ENCODE measurements around the gene AZGP1.
"Not testable (repeated sequence)": the region's sequence is repeated elsewhere in the genome, so short reads cannot be mapped to it uniquely, and the experiment has no call there.

AZGP1 gene

GRCh38 chr7:99969298-99969697 is 6.5 kb downstream of the AZGP1 start:
- H3K4me3 ChIP-seq (replicated peaks; ENCODE audit: low read depth, low read length): no peak overlapping the region
- no peak for DNase-seq (ENCODE audit: extremely low read depth, low read depth)
- TF ChIP-seq, protein P1, sequence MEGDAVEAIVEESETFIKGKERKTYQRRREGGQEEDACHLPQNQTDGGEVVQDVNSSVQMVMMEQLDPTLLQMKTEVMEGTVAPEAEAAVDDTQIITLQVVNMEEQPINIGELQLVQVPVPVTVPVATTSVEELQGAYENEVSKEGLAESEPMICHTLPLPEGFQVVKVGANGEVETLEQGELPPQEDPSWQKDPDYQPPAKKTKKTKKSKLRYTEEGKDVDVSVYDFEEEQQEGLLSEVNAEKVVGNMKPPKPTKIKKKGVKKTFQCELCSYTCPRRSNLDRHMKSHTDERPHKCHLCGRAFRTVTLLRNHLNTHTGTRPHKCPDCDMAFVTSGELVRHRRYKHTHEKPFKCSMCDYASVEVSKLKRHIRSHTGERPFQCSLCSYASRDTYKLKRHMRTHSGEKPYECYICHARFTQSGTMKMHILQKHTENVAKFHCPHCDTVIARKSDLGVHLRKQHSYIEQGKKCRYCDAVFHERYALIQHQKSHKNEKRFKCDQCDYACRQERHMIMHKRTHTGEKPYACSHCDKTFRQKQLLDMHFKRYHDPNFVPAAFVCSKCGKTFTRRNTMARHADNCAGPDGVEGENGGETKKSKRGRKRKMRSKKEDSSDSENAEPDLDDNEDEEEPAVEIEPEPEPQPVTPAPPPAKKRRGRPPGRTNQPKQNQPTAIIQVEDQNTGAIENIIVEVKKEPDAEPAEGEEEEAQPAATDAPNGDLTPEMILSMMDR (IDR thresholded peaks at IDR 0.05; ENCODE audit: low read depth, low read length, missing control alignments): no peak

- no peak overlapping the region for H3K4me3 ChIP-seq (replicated peaks; ENCODE audit: low read depth, low read length)
- TF ChIP-seq, protein P1 (IDR thresholded peaks at IDR 0.05; ENCODE audit: low read depth, low read length, missing control alignments): no peak
- no peak for DNase-seq (ENCODE audit: extremely low read depth, low read depth)
These were observed 17.1 kb downstream of the AZGP1 start for GRCh38 chr7:99958564-99959227.

DNA sequence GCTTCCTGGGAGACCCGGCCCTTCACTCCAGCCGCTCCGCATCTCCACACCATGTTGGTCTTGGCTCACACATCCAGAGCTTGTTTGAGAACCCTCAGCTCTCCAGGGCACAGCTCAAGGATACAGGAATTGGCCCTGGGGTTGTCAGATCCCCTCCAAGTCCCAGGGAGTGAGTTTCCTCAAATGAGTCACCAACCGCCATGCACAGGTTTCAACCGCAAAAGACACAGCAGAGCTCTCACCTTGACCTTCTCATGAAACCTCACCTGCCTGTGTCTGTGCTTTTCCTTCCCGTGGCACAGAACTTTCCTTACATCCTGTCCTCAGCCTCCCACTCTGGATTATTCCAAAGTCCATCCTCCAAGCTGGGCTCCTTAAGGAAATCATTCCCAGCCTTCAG is 20.6 kb downstream of the AZGP1 start:
- TF ChIP-seq, protein P1 (IDR thresholded peaks at IDR 0.05; ENCODE audit: low read depth, low read length, missing control alignments): no peak
- no peak for DNase-seq (ENCODE audit: extremely low read depth, low read depth)
- no peak overlapping the region for H3K4me3 ChIP-seq (replicated peaks; ENCODE audit: low read depth, low read length)

DNA sequence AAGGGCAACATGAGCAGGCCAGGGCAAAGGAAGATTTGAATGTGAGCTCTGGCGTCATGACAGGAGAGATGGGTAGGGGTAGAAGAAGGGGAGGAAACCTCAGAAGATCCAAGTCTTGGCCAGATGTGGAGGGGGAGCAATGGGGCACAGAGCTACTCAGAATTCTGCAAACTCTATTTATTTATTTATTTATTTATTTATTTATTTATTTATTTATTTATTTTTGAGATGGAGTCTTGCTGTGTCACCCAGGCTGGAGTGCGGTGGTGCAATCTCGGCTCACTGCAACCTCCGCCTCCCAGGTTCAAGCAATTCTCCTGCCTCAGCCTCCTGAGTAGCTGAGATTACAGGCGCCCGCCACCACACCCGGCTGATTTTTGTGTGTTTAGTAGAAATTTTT is 21.2 kb downstream of the AZGP1 start:
- DNase-seq (ENCODE audit: extremely low read depth, low read depth); H3K4me3 ChIP-seq (replicated peaks; ENCODE audit: low read depth, low read length): not testable (repeated sequence)

GRCh38 chr7:99953649-99954048 is 22.2 kb downstream of the AZGP1 start:
- no peak for DNase-seq (ENCODE audit: extremely low read depth, low read depth)
- TF ChIP-seq, protein P1 (IDR thresholded peaks at IDR 0.05; ENCODE audit: low read depth, low read length, missing control alignments): no peak
- no peak overlapping the region for H3K4me3 ChIP-seq (replicated peaks; ENCODE audit: low read depth, low read length)

GRCh38 chr7:99952649-99953048 is 23.2 kb downstream of the AZGP1 start:
- not testable (repeated sequence) for H3K4me3 ChIP-seq (replicated peaks; ENCODE audit: low read depth, low read length); DNase-seq (ENCODE audit: extremely low read depth, low read depth)

DNA sequence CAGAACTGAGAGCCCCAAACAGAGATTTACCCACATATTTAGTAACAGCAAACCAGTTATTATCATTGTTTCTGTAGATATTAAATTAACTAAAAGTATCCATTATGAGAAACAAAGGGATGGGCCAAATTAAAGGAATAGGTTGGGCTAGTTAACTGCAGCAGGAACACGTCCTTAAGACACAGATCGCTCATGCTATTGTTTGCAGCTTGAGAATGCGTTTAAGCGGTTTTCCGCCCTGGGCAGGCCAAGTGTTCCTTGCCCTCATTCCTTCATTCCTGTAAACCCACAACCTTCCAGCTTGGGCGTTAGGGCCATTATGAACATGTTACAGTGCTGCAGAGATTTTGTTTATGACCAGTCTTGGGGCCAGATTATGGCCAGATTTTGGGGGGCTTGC is 25.0 kb downstream of the AZGP1 start:
- not testable (repeated sequence) for DNase-seq (ENCODE audit: extremely low read depth, low read depth); H3K4me3 ChIP-seq (replicated peaks; ENCODE audit: low read depth, low read length)

GRCh38 chr7:99949645-99950228 is 26.1 kb downstream of the AZGP1 start:
- H3K4me3 ChIP-seq (replicated peaks; ENCODE audit: low read depth, low read length): no peak overlapping the region
- no peak for DNase-seq (ENCODE audit: extremely low read depth, low read depth)
- TF ChIP-seq, protein P1 (IDR thresholded peaks at IDR 0.05; ENCODE audit: low read depth, low read length, missing control alignments): no peak

Data from HFF-Myc (cell line).